ENCODE results near the gene OR6P1. TPM values are rescaled to one million over a fixed set of nuclear protein-coding genes. Genes with fewer than 3 reads are reported as not detected.

OR6P1 gene, protein sequence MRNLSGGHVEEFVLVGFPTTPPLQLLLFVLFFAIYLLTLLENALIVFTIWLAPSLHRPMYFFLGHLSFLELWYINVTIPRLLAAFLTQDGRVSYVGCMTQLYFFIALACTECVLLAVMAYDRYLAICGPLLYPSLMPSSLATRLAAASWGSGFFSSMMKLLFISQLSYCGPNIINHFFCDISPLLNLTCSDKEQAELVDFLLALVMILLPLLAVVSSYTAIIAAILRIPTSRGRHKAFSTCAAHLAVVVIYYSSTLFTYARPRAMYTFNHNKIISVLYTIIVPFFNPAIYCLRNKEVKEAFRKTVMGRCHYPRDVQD
- not detected for total RNA-seq
- total RNA-seq, result 0 reads per million in 2 donors

DNA sequence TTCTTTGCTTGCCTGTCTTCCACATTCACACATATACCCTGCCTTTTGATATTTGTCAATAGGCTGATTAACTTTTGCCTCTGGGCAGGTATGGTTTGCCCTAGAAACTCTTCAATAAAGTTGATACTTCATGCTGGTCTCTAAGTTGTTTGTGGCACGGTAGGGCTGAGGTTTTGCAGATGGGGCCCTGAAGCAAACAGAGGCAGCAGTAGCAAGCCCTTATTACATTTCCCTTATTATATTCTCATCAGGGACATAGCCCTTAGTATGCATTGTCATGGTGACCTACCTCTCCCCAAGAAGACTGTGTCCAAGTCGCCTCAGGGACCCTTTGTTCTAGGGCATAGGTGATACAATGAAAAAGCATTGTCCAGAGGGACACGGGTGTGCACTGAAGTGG, at the start of gene OR6P1:
Gene OR6P1, minus strand, starts transcription at position 101 of the 400 bp plus-strand sequence. CDS start 6,976 bp downstream, outside the sequence.
- no peak for ATAC-seq
- H3K4me1 Mint-ChIP-seq, result no peaks in the 10 kb centered on the region
- no peak within 1 kb of the TSS for H3K4me3 Mint-ChIP-seq
- H3K36me3 Mint-ChIP-seq (ENCODE audit: low read depth), result peaks cover 4% of the 10 kb centered on the region
- H3K27me3 Mint-ChIP-seq, result peaks cover 37% of the 10 kb centered on the region
- H3K27ac Mint-ChIP-seq, result no peak within 1 kb of the TSS
- DNase-seq, result no peak
- no peaks in the 10 kb centered on the region for H3K9me3 ChIP-seq (ENCODE audit: control insufficient read depth, low read length, poor library complexity, severe bottlenecking)

DNA sequence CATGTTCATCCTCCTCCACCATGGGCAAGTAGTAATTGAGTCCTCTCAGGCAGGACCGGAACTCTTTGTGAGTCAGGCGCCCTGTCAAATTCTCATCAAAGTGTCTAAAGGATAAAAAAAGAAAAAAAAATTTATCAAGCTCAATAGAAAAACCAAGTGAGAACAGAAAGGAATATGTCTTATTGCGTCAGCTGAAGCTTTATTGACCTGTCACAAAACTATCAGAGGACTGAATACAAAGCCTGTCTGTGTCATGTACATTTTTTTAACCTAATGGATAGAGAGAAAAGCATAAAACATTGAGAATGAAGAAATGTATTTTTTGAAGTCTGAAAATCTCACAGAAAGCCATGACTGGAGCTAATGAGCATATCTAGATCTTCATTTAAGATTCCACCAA, 43.4 kb upstream of the OR6P1 start:
- Mint-ChIP-seq H3K27ac (no peak overlapping the region), H3K4me3 (no peak overlapping the region), H3K36me3 (ENCODE audit: low read depth) (no peaks in the 10 kb centered on the region), H3K27me3 (peaks cover 30% of the 10 kb centered on the region), H3K4me1 (no peaks in the 10 kb centered on the region)
- H3K9me3 ChIP-seq (ENCODE audit: control insufficient read depth, low read length, poor library complexity, severe bottlenecking), result no peaks in the 10 kb centered on the region
- ATAC-seq (no peak), DNase-seq (no peak)

DNA sequence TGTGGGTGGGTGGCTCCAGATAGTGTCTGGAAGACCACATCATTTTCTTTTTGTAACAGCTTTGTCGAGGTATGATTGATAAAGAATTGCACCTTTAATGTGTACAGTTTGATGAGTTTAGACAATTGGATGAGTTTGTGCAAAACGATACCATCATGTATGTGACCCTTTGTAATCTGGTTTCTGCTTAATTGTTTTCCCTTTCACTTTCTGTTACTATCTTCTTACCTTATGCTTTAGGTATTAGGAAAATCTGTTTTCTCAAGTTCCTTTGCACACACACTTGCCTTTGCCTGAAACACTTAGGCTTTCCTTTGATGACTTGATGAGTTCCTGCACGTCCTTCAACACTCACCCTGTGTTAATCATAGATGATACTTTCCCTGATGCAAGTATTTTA, 41.5 kb upstream of the OR6P1 start:
- no peak overlapping the region for H3K4me3 Mint-ChIP-seq
- ATAC-seq, result no peak
- peaks cover 17% of the 10 kb centered on the region for H3K27me3 Mint-ChIP-seq
- DNase-seq, result no peak
- no peaks in the 10 kb centered on the region for H3K36me3 Mint-ChIP-seq (ENCODE audit: low read depth)
- no peak overlapping the region for H3K27ac Mint-ChIP-seq
- no peaks in the 10 kb centered on the region for H3K4me1 Mint-ChIP-seq
- H3K9me3 ChIP-seq (ENCODE audit: control insufficient read depth, low read length, poor library complexity, severe bottlenecking), result no peaks in the 10 kb centered on the region

- H3K4me3 Mint-ChIP-seq, result no peak overlapping the region
- H3K27me3 Mint-ChIP-seq, result peaks cover 5% of the 10 kb centered on the region
- no peaks in the 10 kb centered on the region for H3K36me3 Mint-ChIP-seq (ENCODE audit: low read depth)
- no peak overlapping the region for H3K27ac Mint-ChIP-seq
- no peaks in the 10 kb centered on the region for H3K4me1 Mint-ChIP-seq
- ATAC-seq (no peak), DNase-seq (no peak)
- H3K9me3 ChIP-seq (ENCODE audit: control insufficient read depth, low read length, poor library complexity, severe bottlenecking), result no peaks in the 10 kb centered on the region
These were observed 36.9 kb upstream of the OR6P1 start for GRCh38 chr1:158607296-158607695.

DNA sequence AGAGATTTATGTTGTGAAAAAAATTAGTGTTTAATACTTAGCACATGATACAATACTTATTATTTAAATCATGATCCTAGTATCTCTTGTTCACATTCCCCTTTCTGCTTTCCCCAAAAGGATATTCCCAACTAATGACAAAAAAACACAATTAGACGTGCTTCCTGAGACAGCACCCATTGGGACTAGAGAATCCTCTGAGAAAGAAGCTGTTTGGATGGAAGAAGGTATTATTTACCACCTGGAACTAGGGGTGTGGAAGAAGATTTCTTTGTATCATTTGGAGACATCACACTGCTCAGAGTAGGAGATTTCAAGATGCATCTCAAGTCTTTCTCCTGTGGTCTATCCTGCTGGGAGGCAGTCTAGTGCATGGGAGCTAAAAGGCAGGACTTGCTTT, 34.6 kb upstream of the OR6P1 start, which contains the start of gene OR10Z1:
Gene OR10Z1, plus strand, starts transcription at position 301 of the 400 bp plus-strand sequence. CDS start 1,171 bp downstream, outside the sequence.
- Mint-ChIP-seq H3K4me3 (no peak within 1 kb of the TSS), H3K27ac (no peak within 1 kb of the TSS), H3K36me3 (ENCODE audit: low read depth) (no peaks in the 10 kb centered on the region), H3K27me3 (peaks cover 5% of the 10 kb centered on the region), H3K4me1 (no peaks in the 10 kb centered on the region)
- DNase-seq (no peak), ATAC-seq (no peak)
- H3K9me3 ChIP-seq (ENCODE audit: control insufficient read depth, low read length, poor library complexity, severe bottlenecking), result no peaks in the 10 kb centered on the region

DNA sequence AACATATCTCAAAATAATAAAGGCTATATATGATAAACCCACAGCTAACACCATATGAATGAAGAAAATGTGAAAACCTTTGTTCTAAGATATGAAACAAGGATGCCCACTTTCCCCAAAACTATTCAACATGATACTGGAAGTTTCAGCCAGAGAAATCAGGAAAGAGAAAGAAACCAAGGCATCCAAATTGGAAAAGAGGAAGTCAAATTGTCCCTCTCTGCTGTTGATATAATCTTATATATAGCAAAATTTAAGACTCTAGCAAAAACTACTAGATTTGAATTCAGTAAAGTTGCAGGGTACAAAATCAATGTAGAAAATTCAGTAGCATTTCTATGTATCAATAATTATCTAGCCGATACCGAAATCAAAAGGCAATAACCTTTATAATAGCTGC, 30.4 kb upstream of the OR6P1 start:
- no peaks in the 10 kb centered on the region for H3K27me3 Mint-ChIP-seq
- H3K4me3 Mint-ChIP-seq, result no peak overlapping the region
- no peak overlapping the region for H3K27ac Mint-ChIP-seq
- no peaks in the 10 kb centered on the region for H3K36me3 Mint-ChIP-seq (ENCODE audit: low read depth)
- no peaks in the 10 kb centered on the region for H3K4me1 Mint-ChIP-seq
- H3K9me3 ChIP-seq (ENCODE audit: control insufficient read depth, low read length, poor library complexity, severe bottlenecking), result peaks cover 2% of the 10 kb centered on the region
- no peak for ATAC-seq
- DNase-seq, result no peak

DNA sequence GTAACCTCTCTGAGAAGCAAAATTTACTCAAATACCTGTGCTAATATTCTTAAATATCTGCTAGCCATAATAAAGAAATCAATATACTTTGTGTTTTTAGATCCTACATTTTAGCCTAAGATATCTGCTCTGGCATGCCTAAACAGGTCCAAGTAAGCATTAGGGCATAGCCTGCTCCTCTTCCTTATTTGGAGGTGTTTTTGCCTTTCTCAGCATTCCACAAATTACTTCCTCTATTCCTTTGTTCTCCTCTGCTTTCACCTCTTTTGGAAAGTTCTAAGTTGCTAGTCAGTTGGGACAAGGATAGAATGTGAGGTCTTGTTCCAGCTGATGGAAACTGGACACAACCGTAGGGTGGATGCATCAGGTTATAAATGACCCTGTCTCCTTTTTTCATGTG, 16.6 kb upstream of the OR6P1 start:
- H3K36me3 Mint-ChIP-seq (ENCODE audit: low read depth), result no peaks in the 10 kb centered on the region

DNA sequence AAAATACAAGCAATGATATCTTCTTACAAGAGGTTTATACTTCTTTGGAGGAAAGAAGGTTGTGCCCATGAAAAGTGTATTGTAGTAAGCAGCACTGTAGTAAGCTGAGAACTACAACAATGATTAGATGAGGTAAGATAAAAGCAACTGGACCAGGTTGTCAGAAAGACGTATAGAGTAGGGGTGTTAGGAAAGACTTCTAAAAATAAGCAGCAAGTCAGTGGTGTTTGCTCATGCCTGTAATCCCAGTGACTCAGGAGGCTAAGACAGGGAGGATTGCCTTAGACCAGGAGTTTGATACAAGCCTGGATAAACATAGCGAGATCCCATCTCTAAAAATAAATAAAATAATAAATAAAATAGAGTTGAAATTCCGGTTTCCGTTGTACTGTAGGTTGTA, 13.6 kb upstream of the OR6P1 start:
- H3K27me3 Mint-ChIP-seq, result peaks cover 50% of the 10 kb centered on the region
- no peak overlapping the region for H3K27ac Mint-ChIP-seq
- no peak for ATAC-seq
- no peaks in the 10 kb centered on the region for H3K9me3 ChIP-seq (ENCODE audit: control insufficient read depth, low read length, poor library complexity, severe bottlenecking)
- no peaks in the 10 kb centered on the region for H3K4me1 Mint-ChIP-seq
- no peak for DNase-seq
- no peak overlapping the region for H3K4me3 Mint-ChIP-seq
- no peaks in the 10 kb centered on the region for H3K36me3 Mint-ChIP-seq (ENCODE audit: low read depth)

More for the DNA sequence above, 16.6 kb upstream of the OR6P1 start:
- ATAC-seq, result no peak
- no peak overlapping the region for H3K27ac Mint-ChIP-seq
- no peaks in the 10 kb centered on the region for H3K9me3 ChIP-seq (ENCODE audit: control insufficient read depth, low read length, poor library complexity, severe bottlenecking)
- H3K4me3 Mint-ChIP-seq, result no peak overlapping the region
- peaks cover 27% of the 10 kb centered on the region for H3K27me3 Mint-ChIP-seq
- no peak for DNase-seq
- H3K4me1 Mint-ChIP-seq, result no peaks in the 10 kb centered on the region

- H3K9me3 ChIP-seq (ENCODE audit: control insufficient read depth, low read length, poor library complexity, severe bottlenecking), result no peaks in the 10 kb centered on the region
- ATAC-seq (no peak), DNase-seq (no peak)
- peaks cover 67% of the 10 kb centered on the region for H3K27me3 Mint-ChIP-seq
- no peak within 1 kb of the TSS for H3K27ac Mint-ChIP-seq
- H3K36me3 Mint-ChIP-seq (ENCODE audit: low read depth), result peaks cover under 1% of the 10 kb centered on the region
- no peaks in the 10 kb centered on the region for H3K4me1 Mint-ChIP-seq
- no peak within 1 kb of the TSS for H3K4me3 Mint-ChIP-seq
These were observed 9.4 kb upstream of the OR6P1 start, which contains the start of gene OR10X1 for GRCh38 chr1:158579733-158580132. OR10X1 (minus strand) TSS chr1:158579899; CDS start chr1:158579899, 0 bp downstream.

DNA sequence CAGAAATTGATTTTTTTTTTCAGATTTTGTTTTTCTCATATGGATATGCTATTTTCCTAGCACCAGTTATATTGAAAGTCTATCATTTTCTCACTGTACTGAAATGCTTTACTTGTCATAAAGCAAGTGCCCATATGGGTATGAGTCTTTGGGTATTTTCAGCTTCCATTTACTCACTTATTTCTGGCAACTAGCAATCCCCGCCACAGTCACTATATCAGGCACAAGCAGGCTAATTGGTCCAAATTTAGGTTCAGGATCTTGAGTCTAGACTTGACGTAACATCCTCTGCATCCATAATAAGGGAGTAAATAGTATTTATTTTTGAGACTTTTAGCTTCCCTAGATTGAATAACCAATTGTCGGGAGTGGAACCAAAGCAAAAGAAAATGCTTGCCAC, 7.2 kb upstream of the OR6P1 start:
- Mint-ChIP-seq H3K4me3 (no peak overlapping the region), H3K27ac (no peak overlapping the region), H3K4me1 (no peaks in the 10 kb centered on the region), H3K36me3 (ENCODE audit: low read depth) (peaks cover 4% of the 10 kb centered on the region), H3K27me3 (peaks cover 59% of the 10 kb centered on the region)
- DNase-seq, result no peak
- ATAC-seq, result no peak
- no peaks in the 10 kb centered on the region for H3K9me3 ChIP-seq (ENCODE audit: control insufficient read depth, low read length, poor library complexity, severe bottlenecking)

DNA sequence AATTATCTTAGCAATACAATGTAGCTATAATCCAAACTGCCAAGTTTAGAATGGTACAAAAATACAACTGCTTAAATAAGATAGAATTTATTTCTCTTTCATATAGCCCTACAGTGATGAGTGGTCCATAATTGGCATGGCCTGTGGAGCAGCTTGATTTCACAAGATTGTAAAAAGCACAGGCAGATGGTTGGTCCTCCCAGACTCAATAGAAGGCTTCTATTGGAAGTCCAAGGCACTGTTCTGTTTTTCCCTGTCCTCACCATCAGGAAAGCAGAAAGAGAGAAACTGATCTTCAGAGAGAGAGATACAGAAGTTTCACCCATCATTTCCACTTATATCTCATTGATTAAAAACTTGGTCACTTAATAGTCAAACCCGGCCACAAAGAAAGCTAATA, 1.8 kb upstream of the OR6P1 start:
- Mint-ChIP-seq H3K27me3 (peaks cover 35% of the 10 kb centered on the region), H3K36me3 (ENCODE audit: low read depth) (peaks cover 4% of the 10 kb centered on the region), H3K4me1 (no peaks in the 10 kb centered on the region), H3K4me3 (no peak overlapping the region), H3K27ac (no peak overlapping the region)
- DNase-seq (no peak), ATAC-seq (no peak)
- H3K9me3 ChIP-seq (ENCODE audit: control insufficient read depth, low read length, poor library complexity, severe bottlenecking), result no peaks in the 10 kb centered on the region

DNA sequence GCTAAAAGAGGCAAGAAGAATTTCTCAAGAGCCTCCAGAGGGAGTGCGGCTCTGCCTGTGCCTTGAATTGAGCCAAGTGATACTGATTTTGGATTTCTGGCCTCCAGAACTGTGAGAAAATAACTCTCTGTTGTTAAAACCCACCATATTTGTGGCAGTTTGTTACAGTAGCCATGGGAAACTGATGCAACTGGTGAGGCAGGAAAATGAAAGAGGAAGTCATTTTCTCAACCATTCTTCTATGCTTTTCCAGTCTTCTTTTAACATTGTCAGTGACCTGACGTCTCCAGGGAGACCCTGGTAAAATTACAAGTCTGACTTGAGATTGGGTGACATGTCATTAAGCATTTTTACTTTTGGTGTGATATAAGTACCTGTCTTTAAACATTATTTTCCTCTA, 5.8 kb downstream of the OR6P1 start:
- ATAC-seq, result no peak
- DNase-seq, result no peak
- H3K27me3 Mint-ChIP-seq, result peaks cover 37% of the 10 kb centered on the region
- H3K4me1 Mint-ChIP-seq, result no peaks in the 10 kb centered on the region
- no peaks in the 10 kb centered on the region for H3K9me3 ChIP-seq (ENCODE audit: control insufficient read depth, low read length, poor library complexity, severe bottlenecking)
- no peak overlapping the region for H3K27ac Mint-ChIP-seq
- H3K36me3 Mint-ChIP-seq (ENCODE audit: low read depth), result no peaks in the 10 kb centered on the region
- H3K4me3 Mint-ChIP-seq, result no peak overlapping the region

GRCh38 chr1:158563853-158564252, 6.5 kb downstream of the OR6P1 start:
- H3K27me3 Mint-ChIP-seq, result peaks cover 32% of the 10 kb centered on the region
- no peaks in the 10 kb centered on the region for H3K4me1 Mint-ChIP-seq
- no peak overlapping the region for H3K4me3 Mint-ChIP-seq
- no peak for ATAC-seq
- DNase-seq, result no peak
- no peaks in the 10 kb centered on the region for H3K9me3 ChIP-seq (ENCODE audit: control insufficient read depth, low read length, poor library complexity, severe bottlenecking)
- no peak overlapping the region for H3K27ac Mint-ChIP-seq
- no peaks in the 10 kb centered on the region for H3K36me3 Mint-ChIP-seq (ENCODE audit: low read depth)

GRCh38 chr1:158559696-158560095, 10.7 kb downstream of the OR6P1 start:
- H3K27me3 Mint-ChIP-seq, result peaks cover 28% of the 10 kb centered on the region
- no peaks in the 10 kb centered on the region for H3K9me3 ChIP-seq (ENCODE audit: control insufficient read depth, low read length, poor library complexity, severe bottlenecking)
- H3K27ac Mint-ChIP-seq, result no peak overlapping the region
- ATAC-seq, result no peak
- no peaks in the 10 kb centered on the region for H3K36me3 Mint-ChIP-seq (ENCODE audit: low read depth)
- H3K4me1 Mint-ChIP-seq, result no peaks in the 10 kb centered on the region
- DNase-seq, result no peak
- no peak overlapping the region for H3K4me3 Mint-ChIP-seq

Measured in T-helper 17 cell (primary cell).